ENCODE measurements around the gene COX10.

Gene COX10

DNA sequence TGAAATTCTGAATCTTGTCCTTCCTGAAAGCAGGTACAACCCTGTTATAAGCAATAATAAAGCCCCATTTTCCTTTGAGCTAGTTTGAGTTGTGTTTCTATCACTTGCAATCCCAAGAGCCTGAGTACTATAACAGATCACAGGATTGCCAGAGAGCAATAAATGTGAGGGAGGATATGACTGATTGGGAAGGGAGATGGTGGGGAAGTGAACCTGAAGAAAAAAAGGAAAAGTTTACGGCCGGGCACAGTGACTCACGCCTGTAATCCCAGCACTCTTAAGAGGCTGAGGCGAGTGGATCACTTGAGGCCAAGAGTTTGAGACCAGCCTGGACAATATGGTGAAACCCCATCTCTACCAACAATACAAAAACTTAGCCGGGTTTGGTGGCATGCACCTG is 80.4 kb downstream of the COX10 start:
- no peak for TF ChIP-seq POLR2AphosphoS5 (IDR thresholded peaks at IDR 0.05; ENCODE audit: low read depth, low read length)
- TF ChIP-seq, protein P1, sequence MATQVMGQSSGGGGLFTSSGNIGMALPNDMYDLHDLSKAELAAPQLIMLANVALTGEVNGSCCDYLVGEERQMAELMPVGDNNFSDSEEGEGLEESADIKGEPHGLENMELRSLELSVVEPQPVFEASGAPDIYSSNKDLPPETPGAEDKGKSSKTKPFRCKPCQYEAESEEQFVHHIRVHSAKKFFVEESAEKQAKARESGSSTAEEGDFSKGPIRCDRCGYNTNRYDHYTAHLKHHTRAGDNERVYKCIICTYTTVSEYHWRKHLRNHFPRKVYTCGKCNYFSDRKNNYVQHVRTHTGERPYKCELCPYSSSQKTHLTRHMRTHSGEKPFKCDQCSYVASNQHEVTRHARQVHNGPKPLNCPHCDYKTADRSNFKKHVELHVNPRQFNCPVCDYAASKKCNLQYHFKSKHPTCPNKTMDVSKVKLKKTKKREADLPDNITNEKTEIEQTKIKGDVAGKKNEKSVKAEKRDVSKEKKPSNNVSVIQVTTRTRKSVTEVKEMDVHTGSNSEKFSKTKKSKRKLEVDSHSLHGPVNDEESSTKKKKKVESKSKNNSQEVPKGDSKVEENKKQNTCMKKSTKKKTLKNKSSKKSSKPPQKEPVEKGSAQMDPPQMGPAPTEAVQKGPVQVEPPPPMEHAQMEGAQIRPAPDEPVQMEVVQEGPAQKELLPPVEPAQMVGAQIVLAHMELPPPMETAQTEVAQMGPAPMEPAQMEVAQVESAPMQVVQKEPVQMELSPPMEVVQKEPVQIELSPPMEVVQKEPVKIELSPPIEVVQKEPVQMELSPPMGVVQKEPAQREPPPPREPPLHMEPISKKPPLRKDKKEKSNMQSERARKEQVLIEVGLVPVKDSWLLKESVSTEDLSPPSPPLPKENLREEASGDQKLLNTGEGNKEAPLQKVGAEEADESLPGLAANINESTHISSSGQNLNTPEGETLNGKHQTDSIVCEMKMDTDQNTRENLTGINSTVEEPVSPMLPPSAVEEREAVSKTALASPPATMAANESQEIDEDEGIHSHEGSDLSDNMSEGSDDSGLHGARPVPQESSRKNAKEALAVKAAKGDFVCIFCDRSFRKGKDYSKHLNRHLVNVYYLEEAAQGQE (IDR thresholded peaks at IDR 0.05; ENCODE audit: insufficient read depth in 1 of 2, low read depth in 2 of 2, low read length in 2 of 2): no peak
- TF ChIP-seq FOXP2 (optimal IDR thresholded peaks at IDR 0.05; ENCODE audit: borderline replicate concordance, extremely low read depth, extremely low read length, insufficient read depth): no peak
- no peak for TF ChIP-seq TAF1 (IDR thresholded peaks at IDR 0.05; ENCODE audit: borderline replicate concordance, insufficient read depth, low read length)
- TF ChIP-seq SIN3A (IDR thresholded peaks at IDR 0.05; ENCODE audit: borderline replicate concordance, insufficient read depth, low read length): no peak

- TF ChIP-seq SIN3A (IDR thresholded peaks at IDR 0.05; ENCODE audit: borderline replicate concordance, insufficient read depth, low read length) (no peak), FOXP2 (optimal IDR thresholded peaks at IDR 0.05; ENCODE audit: borderline replicate concordance, extremely low read depth, extremely low read length, insufficient read depth) (no peak), TAF1 (IDR thresholded peaks at IDR 0.05; ENCODE audit: borderline replicate concordance, insufficient read depth, low read length) (no peak), POLR2AphosphoS5 (IDR thresholded peaks at IDR 0.05; ENCODE audit: low read depth, low read length) (no peak)
- TF ChIP-seq, protein P1 (IDR thresholded peaks at IDR 0.05; ENCODE audit: insufficient read depth in 1 of 2, low read depth in 2 of 2, low read length in 2 of 2): no peak
Measured at GRCh38 chr17:14150619-14151018, 81.3 kb downstream of the COX10 start.

DNA sequence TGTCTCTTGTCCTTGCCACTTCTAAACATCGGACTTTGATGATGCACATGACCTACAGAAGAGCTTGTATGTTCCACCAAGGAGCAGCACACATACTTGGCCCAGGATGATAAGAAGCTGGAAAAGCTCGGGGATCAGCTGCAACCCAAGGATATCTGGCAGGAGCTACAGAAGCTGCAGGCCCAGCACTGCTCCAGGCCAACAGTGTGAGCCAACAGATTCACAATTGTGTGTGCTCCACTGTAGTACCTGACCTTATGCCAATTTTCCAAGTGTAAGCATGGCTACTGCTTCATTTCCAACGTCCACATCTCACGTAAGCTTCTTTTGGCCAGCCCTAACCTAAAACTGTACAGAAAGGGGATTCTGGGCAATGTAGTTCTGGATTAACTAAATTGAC is 83.4 kb downstream of the COX10 start:
- TF ChIP-seq, protein P1 (IDR thresholded peaks at IDR 0.05; ENCODE audit: insufficient read depth in 1 of 2, low read depth in 2 of 2, low read length in 2 of 2): no peak
- TF ChIP-seq POLR2AphosphoS5 (IDR thresholded peaks at IDR 0.05; ENCODE audit: low read depth, low read length) (no peak), SIN3A (IDR thresholded peaks at IDR 0.05; ENCODE audit: borderline replicate concordance, insufficient read depth, low read length) (no peak), FOXP2 (optimal IDR thresholded peaks at IDR 0.05; ENCODE audit: borderline replicate concordance, extremely low read depth, extremely low read length, insufficient read depth) (no peak)

DNA sequence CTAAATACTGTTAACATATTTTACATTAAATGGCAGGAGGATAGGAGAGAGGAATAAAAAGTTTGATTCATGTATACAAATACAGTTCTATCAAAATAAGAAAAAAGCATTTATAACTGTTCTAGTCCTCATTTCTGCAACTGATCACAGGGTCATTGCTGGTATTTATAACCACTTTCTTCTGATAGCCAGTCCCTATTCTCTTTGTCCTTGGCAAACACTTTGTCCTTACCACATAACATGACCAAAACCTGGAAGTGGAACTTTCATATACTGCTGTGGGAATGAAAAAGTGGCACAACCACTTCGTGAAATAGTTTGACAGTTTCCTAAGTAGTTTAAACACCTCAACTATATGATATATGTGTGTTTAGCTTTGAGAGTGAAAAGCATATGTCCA is 84.1 kb downstream of the COX10 start:
- TF ChIP-seq POLR2AphosphoS5 (IDR thresholded peaks at IDR 0.05; ENCODE audit: low read depth, low read length) (no peak), SIN3A (IDR thresholded peaks at IDR 0.05; ENCODE audit: borderline replicate concordance, insufficient read depth, low read length) (no peak)

- TF ChIP-seq SIN3A (IDR thresholded peaks at IDR 0.05; ENCODE audit: borderline replicate concordance, insufficient read depth, low read length) (no peak), POLR2AphosphoS5 (IDR thresholded peaks at IDR 0.05; ENCODE audit: low read depth, low read length) (no peak), TAF1 (IDR thresholded peaks at IDR 0.05; ENCODE audit: borderline replicate concordance, insufficient read depth, low read length) (no peak), FOXP2 (optimal IDR thresholded peaks at IDR 0.05; ENCODE audit: borderline replicate concordance, extremely low read depth, extremely low read length, insufficient read depth) (no peak)
- TF ChIP-seq, protein P1 (IDR thresholded peaks at IDR 0.05; ENCODE audit: insufficient read depth in 1 of 2, low read depth in 2 of 2, low read length in 2 of 2): no peak
Measured at GRCh38 chr17:14156689-14157088, 87.4 kb downstream of the COX10 start.
